Esophagus squamous epithelium (tissue), 4 donors: ENCODE measurements around the gene SYT9.

Experiments
- CTCF ChIP-seq, 6 experiments: fragments of 450-650 bp in 4 of 6; fragments of 200-600 bp in 2 of 6; sonication (generic) in 2 of 6; IDR thresholded peaks; one replicate each; pipeline ENCODE4 v1.5.1; 2016 to 2019; ENCODE audit warnings: antibody characterized with exemption in 6 of 6, mild to moderate bottlenecking in 4 of 6, moderate library complexity in 4 of 6
- POLR2A ChIP-seq, 4 donors: fragments of 450-650 bp; IDR thresholded peaks; one replicate each; pipeline ENCODE4 v1.6.1; 2017; ENCODE audit warnings: antibody characterized with exemption in 4 of 4, mild to moderate bottlenecking in 4 of 4, moderate library complexity in 3 of 4

DNA sequence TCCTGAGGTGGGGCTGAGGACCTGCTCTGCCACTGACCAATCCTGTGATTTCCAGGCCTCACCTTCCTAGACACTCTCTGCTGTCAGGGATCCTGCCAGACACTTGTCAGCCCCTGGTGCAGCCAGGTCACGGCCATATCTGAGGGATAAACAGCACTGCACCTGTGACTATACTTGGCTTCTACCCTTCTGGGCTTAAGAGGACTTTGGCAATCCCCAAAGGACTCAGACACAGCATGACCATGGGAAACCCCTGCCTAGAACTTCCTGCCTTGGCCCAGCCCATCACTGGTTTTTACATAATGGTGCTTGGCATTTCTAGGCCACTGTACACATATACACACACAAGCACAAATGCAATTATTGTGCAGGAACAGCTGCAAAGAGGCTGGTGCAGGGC lies 222.0 kb downstream of the SYT9 start:
- TF ChIP-seq CTCF (IDR thresholded peaks at IDR 0.05), result no peak
- no peak for TF ChIP-seq POLR2A (IDR thresholded peaks at IDR 0.05)
